ENCODE measurements around the gene KIAA1671. TPM values are rescaled to one million over a fixed set of nuclear protein-coding genes. Genes with fewer than 3 reads are reported as not detected.

KIAA1671 gene
- total RNA-seq, 4 donors from 2014 or later = 20.9 to 41.8 (median 28.4) TPM

DNA sequence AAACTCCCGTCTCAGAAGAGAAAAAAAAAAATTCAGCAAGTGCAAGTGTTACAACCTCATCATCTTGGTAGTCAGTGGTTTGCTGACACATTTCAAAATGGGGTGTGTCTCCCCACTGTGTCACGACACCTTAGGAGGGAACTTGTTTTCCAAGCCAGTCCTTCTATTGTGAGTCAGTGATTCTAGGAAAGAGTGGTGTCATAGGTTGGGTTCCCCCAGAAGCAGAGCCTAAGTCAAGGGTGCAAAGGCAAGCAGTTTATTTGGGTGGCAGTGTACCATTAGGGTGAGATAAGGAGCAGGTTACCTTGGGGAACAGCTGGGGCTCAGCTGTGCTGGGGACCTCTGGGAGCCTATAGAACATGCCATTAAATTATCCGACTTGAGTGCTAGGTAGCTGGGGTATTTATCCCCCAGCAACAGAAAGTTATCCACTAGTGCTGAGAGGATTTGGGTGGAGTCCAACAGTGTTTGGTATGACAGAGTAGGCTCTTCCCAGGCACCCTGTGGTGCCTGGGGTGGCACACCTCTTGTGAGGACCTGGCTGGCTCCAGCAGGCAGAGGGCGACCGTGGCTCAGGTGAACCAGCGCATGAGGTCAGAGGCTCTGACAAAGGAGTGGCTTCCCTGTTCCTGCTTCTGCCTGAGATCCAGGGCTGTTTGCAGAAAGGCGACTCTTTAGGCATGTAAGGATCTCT, 41.7 kb downstream of the KIAA1671 start:
- no peak overlapping the region for H3K27ac ChIP-seq
- WGBS, 2 donors (ENCODE audit: low coverage in 1 of 2) = 68 to 74% methylated on average over 6 of the region's 7 CpGs
- ATAC-seq = no peak
- no peaks in the 10 kb centered on the region for H3K9me3 ChIP-seq
- H3K4me3 ChIP-seq = no peak overlapping the region
- H3K36me3 ChIP-seq = no peaks in the 10 kb centered on the region
- H3K4me1 ChIP-seq = peaks cover 0 to 53% (median 16%) of the 10 kb centered on the region in 3 donors
- no peaks in the 10 kb centered on the region for H3K27me3 ChIP-seq
- TF ChIP-seq POLR2A (IDR thresholded peaks at IDR 0.05) (no peak), EP300 (IDR thresholded peaks at IDR 0.05) (no peak), POLR2AphosphoS5 (IDR thresholded peaks at IDR 0.05) (no peak)
- TF ChIP-seq, protein P1, sequence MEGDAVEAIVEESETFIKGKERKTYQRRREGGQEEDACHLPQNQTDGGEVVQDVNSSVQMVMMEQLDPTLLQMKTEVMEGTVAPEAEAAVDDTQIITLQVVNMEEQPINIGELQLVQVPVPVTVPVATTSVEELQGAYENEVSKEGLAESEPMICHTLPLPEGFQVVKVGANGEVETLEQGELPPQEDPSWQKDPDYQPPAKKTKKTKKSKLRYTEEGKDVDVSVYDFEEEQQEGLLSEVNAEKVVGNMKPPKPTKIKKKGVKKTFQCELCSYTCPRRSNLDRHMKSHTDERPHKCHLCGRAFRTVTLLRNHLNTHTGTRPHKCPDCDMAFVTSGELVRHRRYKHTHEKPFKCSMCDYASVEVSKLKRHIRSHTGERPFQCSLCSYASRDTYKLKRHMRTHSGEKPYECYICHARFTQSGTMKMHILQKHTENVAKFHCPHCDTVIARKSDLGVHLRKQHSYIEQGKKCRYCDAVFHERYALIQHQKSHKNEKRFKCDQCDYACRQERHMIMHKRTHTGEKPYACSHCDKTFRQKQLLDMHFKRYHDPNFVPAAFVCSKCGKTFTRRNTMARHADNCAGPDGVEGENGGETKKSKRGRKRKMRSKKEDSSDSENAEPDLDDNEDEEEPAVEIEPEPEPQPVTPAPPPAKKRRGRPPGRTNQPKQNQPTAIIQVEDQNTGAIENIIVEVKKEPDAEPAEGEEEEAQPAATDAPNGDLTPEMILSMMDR (IDR thresholded peaks at IDR 0.05) = no peak

DNA sequence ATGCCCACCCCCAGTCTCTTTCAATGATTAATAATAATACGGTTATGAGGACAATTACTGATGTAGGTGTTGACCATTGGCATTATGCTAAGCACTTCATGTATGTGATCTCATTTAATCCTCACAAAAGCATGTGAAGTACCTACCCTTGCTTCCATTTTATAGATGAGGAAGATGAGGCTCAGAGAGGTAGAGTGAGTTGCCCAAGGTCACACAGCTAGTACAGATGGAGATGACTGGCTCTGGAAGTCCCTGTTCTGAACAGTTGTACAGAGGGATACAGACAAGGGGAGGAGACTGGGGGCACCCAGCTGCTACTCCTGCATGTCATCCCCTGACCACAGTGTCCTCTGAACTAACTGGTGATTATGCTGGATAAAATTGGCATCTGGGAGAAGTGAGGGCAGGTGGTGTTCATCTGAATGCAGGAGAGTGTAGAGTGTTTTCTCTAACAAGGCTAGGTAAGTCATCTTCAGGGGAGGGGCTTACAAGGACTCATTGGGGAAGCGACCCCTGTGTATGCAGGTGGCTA, 43.2 kb downstream of the KIAA1671 start:
- no peaks in the 10 kb centered on the region for H3K27me3 ChIP-seq
- no peak for ATAC-seq
- 60 to 72% methylated on average over 1 to 2 of the region's 2 CpGs for WGBS, 2 donors (ENCODE audit: low coverage in 1 of 2)
- peak overlapping the region in 3 of 4 donors; percentile 16 to 52 (median 32) for H3K27ac ChIP-seq
- TF ChIP-seq POLR2A (IDR thresholded peaks at IDR 0.05) = no peak
- no peak for TF ChIP-seq EP300 (IDR thresholded peaks at IDR 0.05)
- no peak for TF ChIP-seq POLR2AphosphoS5 (IDR thresholded peaks at IDR 0.05)
- TF ChIP-seq, protein P1 (IDR thresholded peaks at IDR 0.05) = no peak
- no peaks in the 10 kb centered on the region for H3K36me3 ChIP-seq
- H3K4me3 ChIP-seq = no peak overlapping the region
- H3K4me1 ChIP-seq = peaks cover 0 to 38% (median 12%) of the 10 kb centered on the region in 3 donors
- no peaks in the 10 kb centered on the region for H3K9me3 ChIP-seq

DNA sequence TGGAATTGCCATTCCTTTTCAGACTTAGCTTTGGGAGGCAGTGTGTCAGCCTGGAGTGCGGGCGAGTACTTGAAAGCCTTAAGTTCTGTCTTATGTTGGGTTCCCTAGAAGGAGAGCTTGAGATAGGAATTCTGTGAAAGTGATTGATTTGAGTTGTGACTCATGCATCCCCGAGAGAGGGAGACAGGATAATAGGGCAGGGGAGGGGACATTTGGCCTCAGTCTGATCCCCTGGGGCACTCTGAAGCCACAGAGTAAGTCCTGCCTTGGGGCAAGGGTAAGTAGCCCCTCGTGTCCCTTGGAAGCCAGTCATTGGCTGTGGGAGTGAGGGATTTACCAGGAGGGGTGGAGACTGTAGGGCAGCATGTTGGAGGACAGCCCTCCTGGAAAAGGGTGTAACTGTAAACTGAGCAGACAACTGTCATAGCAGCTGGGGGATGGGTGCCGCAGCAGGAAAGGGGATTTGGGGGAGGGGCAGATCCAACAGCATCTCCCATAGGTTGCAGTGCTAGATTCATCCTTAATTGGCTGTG, 44.0 kb downstream of the KIAA1671 start:
- peak overlapping the region in 3 of 4 donors; percentile 16 to 52 (median 32) for H3K27ac ChIP-seq
- TF ChIP-seq, protein P1 (IDR thresholded peaks at IDR 0.05) = no peak
- no peak for TF ChIP-seq POLR2A (IDR thresholded peaks at IDR 0.05)
- TF ChIP-seq EP300 (IDR thresholded peaks at IDR 0.05) = no peak
- TF ChIP-seq POLR2AphosphoS5 (IDR thresholded peaks at IDR 0.05) = no peak
- no peaks in the 10 kb centered on the region for H3K9me3 ChIP-seq
- peak; percentile 48 for ATAC-seq
- H3K36me3 ChIP-seq = no peaks in the 10 kb centered on the region
- 0% methylated on average over 2 of the region's 5 CpGs; no CpG with 5 or more reads in 1 of the 2 donors for WGBS, 2 donors (ENCODE audit: low coverage in 1 of 2)
- no peaks in the 10 kb centered on the region for H3K27me3 ChIP-seq
- peaks cover 0 to 30% (median 9%) of the 10 kb centered on the region in 3 donors for H3K4me1 ChIP-seq
- no peak overlapping the region for H3K4me3 ChIP-seq

DNA sequence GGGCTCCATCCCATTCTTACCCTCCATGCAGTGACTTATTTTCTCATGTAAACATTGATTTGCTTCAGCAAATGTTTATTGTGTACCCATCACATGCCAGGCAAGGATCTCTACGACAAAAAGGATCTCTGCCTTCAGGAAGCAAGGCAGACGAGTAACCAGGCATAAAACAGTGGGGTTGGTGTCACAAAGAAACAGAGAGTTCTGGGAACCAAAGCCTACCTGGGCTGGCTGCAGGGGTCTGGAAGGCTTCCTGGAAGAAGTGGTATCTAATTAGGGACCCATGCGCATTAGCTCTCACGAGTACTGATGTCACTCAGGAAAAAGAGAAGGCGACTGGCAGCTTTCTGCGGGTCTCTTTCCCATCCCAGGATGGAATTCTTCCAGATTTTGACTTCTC, 44.5 kb downstream of the KIAA1671 start:
- 61 to 82% methylated on average over 6 of the region's 6 CpGs for WGBS, 2 donors (ENCODE audit: low coverage in 1 of 2)
- no peaks in the 10 kb centered on the region for H3K9me3 ChIP-seq
- H3K36me3 ChIP-seq = no peaks in the 10 kb centered on the region
- ATAC-seq = no peak
- peaks cover 0 to 25% (median 10%) of the 10 kb centered on the region in 3 donors for H3K4me1 ChIP-seq
- H3K27ac ChIP-seq = peak overlapping the region in 2 of 4 donors; percentile 16 to 52
- H3K4me3 ChIP-seq = no peak overlapping the region
- no peaks in the 10 kb centered on the region for H3K27me3 ChIP-seq
- TF ChIP-seq POLR2A (IDR thresholded peaks at IDR 0.05) (no peak), EP300 (IDR thresholded peaks at IDR 0.05) (no peak), POLR2AphosphoS5 (IDR thresholded peaks at IDR 0.05) (no peak)
- TF ChIP-seq, protein P1 (IDR thresholded peaks at IDR 0.05) = no peak

Measured in gastroesophageal sphincter (tissue), 4 donors.